GM12864 (cell line): ENCODE data around the gene VRK3.
"Not testable (repeated sequence)": the region's sequence is repeated elsewhere in the genome, so short reads cannot be mapped to it uniquely, and the experiment has no call there.

Experiments used
- DNase-seq: peaks from one replicate; pipeline ENCODE4 v3.0.0-alpha.2; 2011; ENCODE audit warnings: low read depth
- H3K4me3 ChIP-seq: 2 replicates; pipeline ENCODE4 v1.5.1; 2011; ENCODE audit warnings: mild to moderate bottlenecking, low read depth, low read length, control low read depth
- TF ChIP-seq, protein P1 (sequence below): IDR thresholded peaks from 2 replicates; pipeline ENCODE4 v1.5.1; 2011; ENCODE audit warnings: low read depth, mild to moderate bottlenecking, moderate library complexity, low read length, control low read depth, inconsistent platforms; ENCODE audit errors: missing control alignments

Gene VRK3

DNA sequence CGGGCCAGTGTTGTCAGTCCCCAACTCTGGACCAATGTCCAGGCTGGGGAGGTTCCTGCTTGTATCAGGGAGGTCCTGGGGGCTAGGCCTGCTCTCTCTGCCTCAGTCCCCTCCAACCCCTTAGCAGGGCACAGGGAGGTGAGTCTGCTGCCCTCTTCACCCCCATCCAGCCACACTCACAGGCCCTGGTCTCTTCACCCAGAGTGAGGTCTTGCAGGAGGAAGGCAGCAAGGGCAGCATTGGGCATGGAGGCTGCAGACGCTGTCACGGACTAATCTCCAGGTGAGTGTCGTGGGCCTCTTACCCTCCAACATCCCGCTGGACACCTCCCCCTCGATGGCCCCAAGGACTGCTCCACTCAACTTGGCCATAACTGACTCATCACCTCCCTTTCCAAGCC lies 52.3 kb downstream of the VRK3 start:
- TF ChIP-seq, protein P1, sequence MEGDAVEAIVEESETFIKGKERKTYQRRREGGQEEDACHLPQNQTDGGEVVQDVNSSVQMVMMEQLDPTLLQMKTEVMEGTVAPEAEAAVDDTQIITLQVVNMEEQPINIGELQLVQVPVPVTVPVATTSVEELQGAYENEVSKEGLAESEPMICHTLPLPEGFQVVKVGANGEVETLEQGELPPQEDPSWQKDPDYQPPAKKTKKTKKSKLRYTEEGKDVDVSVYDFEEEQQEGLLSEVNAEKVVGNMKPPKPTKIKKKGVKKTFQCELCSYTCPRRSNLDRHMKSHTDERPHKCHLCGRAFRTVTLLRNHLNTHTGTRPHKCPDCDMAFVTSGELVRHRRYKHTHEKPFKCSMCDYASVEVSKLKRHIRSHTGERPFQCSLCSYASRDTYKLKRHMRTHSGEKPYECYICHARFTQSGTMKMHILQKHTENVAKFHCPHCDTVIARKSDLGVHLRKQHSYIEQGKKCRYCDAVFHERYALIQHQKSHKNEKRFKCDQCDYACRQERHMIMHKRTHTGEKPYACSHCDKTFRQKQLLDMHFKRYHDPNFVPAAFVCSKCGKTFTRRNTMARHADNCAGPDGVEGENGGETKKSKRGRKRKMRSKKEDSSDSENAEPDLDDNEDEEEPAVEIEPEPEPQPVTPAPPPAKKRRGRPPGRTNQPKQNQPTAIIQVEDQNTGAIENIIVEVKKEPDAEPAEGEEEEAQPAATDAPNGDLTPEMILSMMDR, result no peak
- H3K4me3 ChIP-seq, result no peak overlapping the region
- DNase-seq, result no peak

DNA sequence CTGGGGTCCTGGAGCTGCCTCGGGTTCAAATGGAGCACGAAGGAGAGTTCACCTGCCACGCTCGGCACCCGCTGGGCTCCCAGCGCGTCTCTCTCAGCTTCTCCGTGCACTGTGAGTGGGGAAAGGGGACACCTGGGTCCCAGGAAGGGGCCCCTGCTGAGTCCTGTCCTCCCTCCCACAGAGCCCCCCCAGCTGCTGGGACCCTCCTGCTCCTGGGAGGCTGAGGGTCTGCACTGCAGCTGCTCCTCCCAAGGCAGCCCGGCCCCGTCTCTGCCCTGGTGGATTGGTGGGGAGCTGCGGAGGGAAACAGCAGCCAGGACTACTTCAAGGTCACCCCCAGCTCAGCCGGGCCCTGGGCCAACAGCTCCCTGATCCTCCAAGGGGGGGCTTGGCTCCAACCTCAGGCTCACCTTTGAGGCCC lies 53.2 kb downstream of the VRK3 start:
- TF ChIP-seq, protein P1, result no peak
- DNase-seq, result no peak
- no peak overlapping the region for H3K4me3 ChIP-seq

DNA sequence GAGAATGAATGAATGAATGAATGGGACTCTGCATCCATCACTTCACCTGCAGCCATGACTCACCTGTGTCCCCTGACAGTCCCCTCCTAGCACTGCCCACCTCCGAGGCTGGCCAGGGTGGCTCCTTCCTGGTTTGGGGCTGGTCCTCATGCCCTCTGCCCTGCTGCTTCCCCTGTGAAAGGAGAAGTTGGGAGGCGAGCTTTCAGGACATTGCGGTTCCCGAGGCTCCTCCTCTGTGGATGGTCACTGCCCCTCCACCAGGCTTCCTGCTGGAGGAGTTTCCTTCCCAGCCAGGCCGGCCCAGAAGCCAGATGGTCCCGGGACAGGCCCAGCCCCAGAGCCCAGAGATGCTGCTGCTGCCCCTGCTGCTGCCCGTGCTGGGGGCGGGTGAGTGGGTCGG lies 55.8 kb downstream of the VRK3 start:
- DNase-seq, H3K4me3 ChIP-seq: not testable (repeated sequence)

DNA sequence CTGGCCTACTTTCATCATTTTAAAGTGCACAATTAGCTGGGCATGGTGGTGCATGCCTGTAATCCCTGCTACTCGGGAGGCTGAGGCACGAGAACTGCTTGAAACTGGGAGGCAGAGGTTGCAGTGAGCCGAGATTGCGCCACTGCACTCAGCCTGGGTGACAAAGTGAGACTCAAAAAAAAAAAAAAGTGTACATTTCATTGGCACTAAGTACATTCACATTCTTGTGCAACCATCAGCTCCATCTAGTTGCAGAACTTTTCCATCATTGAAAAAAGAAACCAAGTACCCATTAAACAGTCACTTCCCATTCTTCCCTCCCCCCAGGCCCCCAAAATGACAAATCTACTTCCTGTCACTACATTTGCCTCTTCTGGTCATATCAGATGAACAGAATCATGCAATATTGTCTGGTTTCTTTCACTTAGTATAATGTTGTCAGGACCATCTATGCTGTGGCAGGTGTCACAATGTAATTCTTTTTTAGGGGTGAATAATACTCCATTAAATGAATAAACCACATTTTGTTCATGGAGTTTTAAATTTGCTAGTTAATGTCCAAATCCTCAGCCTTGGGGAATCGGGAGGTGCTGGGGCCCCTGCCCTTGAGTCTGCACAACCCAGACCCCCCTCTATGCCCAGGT lies 56.8 kb downstream of the VRK3 start:
- no peak overlapping the region for H3K4me3 ChIP-seq
- DNase-seq, result no peak
- TF ChIP-seq, protein P1, result no peak

DNA sequence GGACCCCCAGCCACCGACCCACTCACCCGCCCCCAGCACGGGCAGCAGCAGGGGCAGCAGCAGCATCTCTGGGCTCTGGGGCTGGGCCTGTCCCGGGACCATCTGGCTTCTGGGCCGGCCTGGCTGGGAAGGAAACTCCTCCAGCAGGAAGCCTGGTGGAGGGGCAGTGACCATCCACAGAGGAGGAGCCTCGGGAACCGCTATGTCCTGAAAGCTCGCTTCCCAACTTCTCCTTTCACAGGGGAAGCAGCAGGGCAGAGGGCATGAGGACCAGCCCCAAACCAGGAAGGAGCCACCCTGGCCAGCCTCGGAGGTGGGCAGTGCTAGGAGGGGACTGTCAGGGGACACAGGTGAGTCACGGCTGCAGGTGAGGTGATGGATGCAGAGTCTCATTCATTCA lies 64.2 kb downstream of the VRK3 start, which contains the start of gene SIGLEC11:
Gene SIGLEC11 (minus strand): TSS at position 193 of the 400 bp plus-strand sequence. CDS start 91 bp downstream, at position 102.
- H3K4me3 ChIP-seq, DNase-seq: not testable (repeated sequence)

DNA sequence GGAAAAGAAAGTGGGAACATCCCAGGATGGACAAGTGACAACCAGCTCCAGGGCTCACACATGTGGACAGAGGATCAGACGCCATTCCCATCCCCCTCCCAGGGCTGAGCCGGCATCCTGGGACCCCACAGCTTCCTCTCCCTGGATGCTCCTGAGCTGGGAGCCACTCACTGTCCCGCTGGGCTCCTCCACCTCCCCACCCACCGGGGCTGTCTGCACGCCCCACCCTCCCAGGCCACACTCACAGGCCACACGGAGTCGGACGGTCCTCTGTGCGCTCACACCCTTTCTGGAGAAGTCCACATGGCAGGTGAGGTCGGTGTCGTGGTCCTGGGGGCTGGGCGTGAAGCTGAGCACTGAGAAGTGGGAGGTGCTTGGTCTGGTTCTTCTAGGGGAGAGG lies 65.3 kb downstream of the VRK3 start:
- not testable (repeated sequence) for DNase-seq, H3K4me3 ChIP-seq

DNA sequence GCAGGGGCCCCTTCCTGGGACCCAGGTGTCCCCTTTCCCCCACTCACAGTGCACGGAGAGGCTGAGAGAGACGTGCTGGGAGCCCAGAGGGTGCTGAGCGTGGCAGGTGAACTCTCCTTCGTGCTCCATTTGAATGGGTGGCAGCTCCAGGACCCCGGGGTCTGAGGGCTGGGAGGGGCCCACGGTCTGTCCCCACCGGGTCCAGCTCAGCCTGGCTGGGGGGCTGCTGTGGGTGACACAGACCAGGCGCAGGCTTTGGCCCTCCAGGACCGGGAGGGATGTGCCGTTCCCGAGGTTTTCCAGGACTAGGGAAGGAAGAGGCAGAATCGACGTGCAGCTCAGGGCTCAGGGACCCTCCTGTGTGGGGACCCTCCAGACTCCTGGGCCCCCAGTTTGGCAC lies 66.6 kb downstream of the VRK3 start:
- not testable (repeated sequence) for DNase-seq

DNA sequence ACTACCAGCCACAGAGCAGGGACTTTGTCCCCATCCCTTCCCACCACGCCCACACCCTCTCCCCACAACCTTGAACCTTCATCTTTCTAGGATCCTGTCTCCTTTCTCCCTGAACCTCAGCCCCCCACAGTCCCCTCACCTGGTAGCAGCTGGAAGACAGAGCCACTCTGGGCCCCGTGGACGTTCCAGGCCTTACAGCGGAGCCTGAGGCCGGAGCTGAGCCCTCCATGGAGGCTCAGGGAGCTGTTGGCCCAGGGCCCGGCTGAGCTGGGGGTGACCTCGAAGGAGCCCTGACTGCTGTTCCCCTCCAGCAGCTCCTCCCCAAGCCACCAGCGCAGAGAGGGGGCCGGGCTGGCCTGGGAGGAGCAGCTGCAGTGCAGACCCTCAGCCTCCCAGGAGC lies 67.0 kb downstream of the VRK3 start:
- not testable (repeated sequence) for DNase-seq, H3K4me3 ChIP-seq

More for the DNA sequence above, 66.6 kb downstream of the VRK3 start:
- not testable (repeated sequence) for H3K4me3 ChIP-seq

DNA sequence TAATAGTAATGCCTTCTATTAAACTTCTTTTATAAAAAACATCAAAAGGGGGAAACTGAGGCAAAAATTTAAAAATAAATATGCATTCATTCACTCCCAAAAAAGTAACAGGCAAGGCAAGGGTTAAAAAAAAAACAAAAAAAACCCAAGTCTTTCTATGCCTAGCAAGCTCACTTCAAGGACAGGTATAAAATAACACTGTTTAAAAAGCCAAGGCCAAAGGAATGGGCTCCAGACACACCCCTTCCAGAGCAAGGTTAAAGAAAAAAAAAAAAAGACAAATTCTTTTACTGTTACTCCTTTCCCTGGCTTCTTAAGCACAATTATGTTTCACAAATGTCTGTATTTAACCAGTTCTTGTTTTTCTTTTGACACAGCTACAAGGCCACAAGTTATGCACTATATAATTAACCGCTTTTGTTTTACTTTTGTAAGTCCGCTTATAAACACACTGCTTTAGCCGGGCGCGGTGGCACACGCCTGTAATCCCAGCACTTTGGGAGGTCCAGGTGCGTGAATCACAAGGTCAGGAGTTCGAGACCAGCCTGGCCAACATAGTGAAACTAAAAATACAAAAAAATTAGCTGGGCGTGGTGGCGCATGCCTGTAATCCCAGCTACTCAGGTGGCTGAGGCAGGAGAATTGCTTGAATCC lies 67.8 kb downstream of the VRK3 start:
- TF ChIP-seq, protein P1, result no peak
- no peak overlapping the region for H3K4me3 ChIP-seq
- DNase-seq, result no peak

DNA sequence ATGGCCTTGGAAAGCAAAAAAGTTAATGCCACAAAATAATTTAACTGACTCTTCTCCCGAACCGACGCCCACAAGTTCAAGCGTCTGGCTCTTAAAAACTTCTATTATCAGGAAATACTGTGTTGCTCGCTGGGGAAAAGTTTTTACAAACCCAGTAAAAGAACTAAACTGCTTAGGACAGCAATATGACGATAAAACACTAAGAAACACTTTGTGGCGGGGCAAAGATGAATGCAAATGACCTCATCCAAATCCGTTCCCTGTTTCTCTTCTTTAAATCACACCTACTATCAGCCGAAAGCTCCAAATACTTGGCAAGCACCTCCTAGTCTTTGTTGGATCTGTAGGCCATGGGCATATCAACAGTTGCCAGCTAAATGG lies 69.1 kb downstream of the VRK3 start:
- no peak for DNase-seq
- no peak overlapping the region for H3K4me3 ChIP-seq
- TF ChIP-seq, protein P1, result no peak
